HG02970 (cell line): ENCODE measurements around the gene RCBTB2.
"Not testable (repeated sequence)": the region's sequence is repeated elsewhere in the genome, so short reads cannot be mapped to it uniquely, and the experiment has no call there.

Experiments used
- ATAC-seq: cut with Tn5 transposase; IDR thresholded peaks from one replicate; pipeline ENCODE4 v1.9.1; 2021; ENCODE audit warnings: mild to moderate bottlenecking, moderate library complexity, moderate number of reproducible peaks; ENCODE audit not compliant: unreplicated experiment, low FRiP score

Gene RCBTB2

GRCh38 chr13:48532506-48533499, at the start of gene RCBTB2:
Gene RCBTB2 (minus strand): TSS chr13:48533080. CDS start chr13:48521939, 11,141 bp downstream.
- peak; percentile 85 for ATAC-seq

- ATAC-seq, result no peak
These were observed 49.2 kb upstream of the RCBTB2 start for GRCh38 chr13:48582084-48582483.

- ATAC-seq, result no peak
These were observed 48.0 kb upstream of the RCBTB2 start for GRCh38 chr13:48580896-48581295.

- no peak for ATAC-seq
These were observed 47.4 kb upstream of the RCBTB2 start for GRCh38 chr13:48580185-48580803.

- ATAC-seq, result not testable (repeated sequence)
These were observed 47.0 kb upstream of the RCBTB2 start for GRCh38 chr13:48579919-48580180.

- ATAC-seq, result peak; percentile 65
These were observed 46.5 kb upstream of the RCBTB2 start for GRCh38 chr13:48579165-48579918.

GRCh38 chr13:48578516-48579164, 45.8 kb upstream of the RCBTB2 start:
- ATAC-seq, result peak; percentile 48

GRCh38 chr13:48576448-48577010, 43.6 kb upstream of the RCBTB2 start:
- ATAC-seq, result no peak

GRCh38 chr13:48575031-48575430, 42.2 kb upstream of the RCBTB2 start:
- ATAC-seq, result no peak

- no peak for ATAC-seq
These were observed 41.3 kb upstream of the RCBTB2 start for GRCh38 chr13:48574041-48574796.

GRCh38 chr13:48573213-48574007, 40.5 kb upstream of the RCBTB2 start:
- ATAC-seq, result no peak

GRCh38 chr13:48571126-48571913, 38.4 kb upstream of the RCBTB2 start:
- no peak for ATAC-seq

GRCh38 chr13:48570216-48570828, 37.4 kb upstream of the RCBTB2 start:
- ATAC-seq, result no peak

GRCh38 chr13:48569104-48569666, 36.3 kb upstream of the RCBTB2 start:
- no peak for ATAC-seq

GRCh38 chr13:48568370-48569103, 35.7 kb upstream of the RCBTB2 start:
- no peak for ATAC-seq

GRCh38 chr13:48567515-48568369, 34.9 kb upstream of the RCBTB2 start:
- no peak for ATAC-seq
